ENCODE results near the gene MAP3K14. TPM values are rescaled to one million over a fixed set of nuclear protein-coding genes. Genes with fewer than 3 reads are reported as not detected.
"Not testable (repeated sequence)": the region's sequence is repeated elsewhere in the genome, so short reads cannot be mapped to it uniquely, and the experiment has no call there.

The MAP3K14 gene
- total RNA-seq, 4 donors from 2014 or later: 16.5 to 30.4 (median 24.7) TPM

DNA sequence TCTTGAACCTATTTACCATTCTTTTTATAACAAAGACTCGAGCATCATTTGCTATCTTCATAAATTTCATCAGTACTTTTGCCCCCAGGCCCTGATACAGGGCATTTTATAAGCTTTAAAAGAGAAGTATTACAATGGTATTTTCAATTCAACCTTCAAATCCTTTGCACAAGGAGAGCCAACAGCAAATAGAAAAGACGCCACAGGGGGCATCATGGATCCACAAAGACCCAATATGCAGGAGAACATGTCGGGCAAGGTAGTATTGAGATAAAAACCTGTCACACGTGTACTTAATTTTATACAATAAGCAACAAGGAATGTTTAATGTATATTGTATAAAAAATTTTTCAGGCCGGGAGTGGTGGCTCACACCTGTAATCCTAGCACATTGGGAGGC lies 10.2 kb downstream of the MAP3K14 start:
- peaks cover 41 to 85% (median 56%) of the 10 kb centered on the region in 4 donors for H3K4me1 ChIP-seq
- H3K4me3 ChIP-seq: no peak overlapping the region
- TF ChIP-seq POLR2A (IDR thresholded peaks at IDR 0.05): no peak
- TF ChIP-seq CTCF (IDR thresholded peaks at IDR 0.05): no peak
- H3K27ac ChIP-seq: peak overlapping the region; percentile 50 to 100 (median 85)
- peaks cover 0 to 3% (median 0%) of the 10 kb centered on the region in 3 donors for H3K36me3 ChIP-seq
- no peaks in the 10 kb centered on the region for H3K27me3 ChIP-seq
- no peaks in the 10 kb centered on the region for H3K9me3 ChIP-seq
- DNase-seq: no peak

DNA sequence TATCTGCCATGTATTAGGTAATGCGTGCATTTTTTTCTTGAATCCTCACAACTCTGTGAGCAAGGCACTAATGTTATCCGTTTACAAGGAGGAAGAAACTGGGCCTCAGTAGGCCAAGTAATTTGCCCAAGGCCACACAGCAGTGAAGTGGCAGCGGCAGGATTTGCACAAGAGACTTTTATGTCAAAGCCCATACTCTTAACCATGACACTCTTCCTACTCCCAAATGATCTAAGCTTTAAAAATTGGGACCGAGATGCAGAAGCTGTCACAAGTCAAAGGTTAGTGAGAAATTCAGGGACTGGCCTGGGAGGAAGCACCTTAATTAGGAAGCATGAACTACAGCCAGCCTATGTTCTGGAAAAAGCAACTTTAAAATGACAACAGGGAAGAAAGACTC lies 10.7 kb downstream of the MAP3K14 start:
- Histone ChIP-seq H3K4me1 (peaks cover 35 to 79% (median 52%) of the 10 kb centered on the region in 4 donors), H3K4me3 (no peak overlapping the region), H3K36me3 (peaks cover 0 to 3% (median 0%) of the 10 kb centered on the region in 3 donors), H3K27me3 (no peaks in the 10 kb centered on the region), H3K9me3 (no peaks in the 10 kb centered on the region), H3K27ac (peak overlapping the region in 3 of 4 donors; percentile 53 to 100 (median 98))
- TF ChIP-seq CTCF (IDR thresholded peaks at IDR 0.05): no peak
- TF ChIP-seq POLR2A (IDR thresholded peaks at IDR 0.05): no peak
- DNase-seq: no peak

DNA sequence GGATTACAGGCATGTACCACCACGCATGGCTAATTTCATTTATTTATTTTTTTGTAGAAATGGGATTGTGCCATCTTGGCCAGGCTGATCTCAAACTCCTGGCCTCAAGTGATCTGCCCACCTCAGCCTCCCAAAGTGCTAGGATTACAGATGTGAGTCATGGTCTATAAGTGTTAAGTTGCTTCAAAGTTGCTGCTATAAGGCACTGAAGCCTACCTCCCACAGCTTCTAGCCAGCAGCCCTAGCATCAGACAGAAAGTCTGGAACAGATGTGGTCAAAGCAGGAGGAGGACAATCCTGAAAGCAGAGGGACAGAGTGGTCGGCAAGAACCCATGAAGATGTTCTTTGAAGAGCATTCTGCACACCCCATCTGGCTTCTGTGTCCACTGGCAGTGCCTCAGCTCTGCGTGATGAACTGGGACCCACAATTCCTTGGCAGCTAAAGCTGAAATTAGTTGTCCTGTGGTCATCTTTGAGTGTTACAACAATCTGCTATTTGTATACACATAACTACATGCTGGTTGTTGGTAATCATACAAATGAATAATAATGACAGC lies 11.2 kb downstream of the MAP3K14 start:
- H3K4me3 ChIP-seq: no peak overlapping the region
- peak overlapping the region in 3 of 4 donors; percentile 53 to 100 (median 98) for H3K27ac ChIP-seq
- H3K27me3 ChIP-seq: no peaks in the 10 kb centered on the region
- H3K9me3 ChIP-seq: no peaks in the 10 kb centered on the region
- peaks cover 0 to 3% (median 0%) of the 10 kb centered on the region in 3 donors for H3K36me3 ChIP-seq
- DNase-seq: no peak
- TF ChIP-seq CTCF (IDR thresholded peaks at IDR 0.05) (no peak), POLR2A (IDR thresholded peaks at IDR 0.05) (no peak)
- H3K4me1 ChIP-seq: peaks cover 32 to 77% (median 47%) of the 10 kb centered on the region in 4 donors

DNA sequence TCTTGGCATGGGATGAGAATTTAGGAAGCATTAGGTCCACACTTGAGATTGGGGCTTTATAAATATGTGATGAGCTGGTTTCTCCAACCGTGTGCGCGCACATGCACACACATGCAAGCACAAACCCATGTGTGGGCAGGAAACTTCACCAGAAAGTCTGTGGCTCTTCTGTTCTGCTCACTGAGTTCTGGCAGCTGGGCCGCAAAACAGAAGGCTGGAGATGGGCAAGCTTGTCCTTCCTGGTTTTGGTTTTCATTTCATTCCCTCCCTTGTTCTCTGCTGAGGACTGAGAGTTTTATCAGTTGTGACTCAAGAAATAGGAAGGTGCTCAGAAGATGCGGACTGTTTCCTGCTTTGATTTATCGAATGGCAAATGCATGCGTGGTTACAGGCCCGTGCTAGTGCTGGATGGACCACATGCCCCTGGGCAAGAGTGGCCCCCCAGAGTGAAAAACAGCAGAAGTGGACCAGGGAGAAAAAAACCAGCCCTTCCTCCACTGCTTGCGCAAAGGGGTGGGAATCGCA lies 14.1 kb downstream of the MAP3K14 start:
- peak in 2 of 3 donors; percentile 75 to 81 for DNase-seq
- H3K27ac ChIP-seq: peak overlapping the region; percentile 57 to 83 (median 78)

DNA sequence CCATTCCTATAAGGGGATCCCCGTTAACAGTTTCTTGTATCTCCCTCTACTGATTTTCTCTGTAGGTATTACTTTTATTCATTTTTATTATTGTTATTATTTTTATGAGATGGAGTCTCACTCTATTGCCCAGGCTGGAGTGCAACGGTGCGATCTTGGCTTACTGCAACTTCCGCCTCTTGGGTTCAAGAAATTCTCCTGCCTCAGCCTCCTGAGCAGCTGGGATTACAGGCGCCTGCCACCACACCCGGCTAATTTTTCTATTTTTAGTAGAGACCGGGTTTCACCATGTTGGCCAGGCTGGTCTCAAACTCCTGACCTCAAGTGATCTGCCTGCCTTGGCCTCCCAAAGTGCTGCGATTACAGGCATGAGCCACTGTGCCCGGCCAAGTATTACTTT lies 14.6 kb downstream of the MAP3K14 start:
- Histone ChIP-seq H3K27ac (peak overlapping the region; percentile 57 to 83 (median 78)), H3K4me1 (peaks cover 14 to 76% (median 32%) of the 10 kb centered on the region in 4 donors)
- H3K27me3 ChIP-seq, DNase-seq, H3K36me3 ChIP-seq, H3K9me3 ChIP-seq, H3K4me3 ChIP-seq: not testable (repeated sequence)

More for the DNA sequence above, 14.1 kb downstream of the MAP3K14 start:
- no peak overlapping the region for H3K4me3 ChIP-seq
- TF ChIP-seq POLR2A (IDR thresholded peaks at IDR 0.05): no peak
- no peak for TF ChIP-seq CTCF (IDR thresholded peaks at IDR 0.05)
- H3K4me1 ChIP-seq: peaks cover 18 to 75% (median 33%) of the 10 kb centered on the region in 4 donors
- no peaks in the 10 kb centered on the region for H3K9me3 ChIP-seq
- no peaks in the 10 kb centered on the region for H3K27me3 ChIP-seq
- no peaks in the 10 kb centered on the region for H3K36me3 ChIP-seq

DNA sequence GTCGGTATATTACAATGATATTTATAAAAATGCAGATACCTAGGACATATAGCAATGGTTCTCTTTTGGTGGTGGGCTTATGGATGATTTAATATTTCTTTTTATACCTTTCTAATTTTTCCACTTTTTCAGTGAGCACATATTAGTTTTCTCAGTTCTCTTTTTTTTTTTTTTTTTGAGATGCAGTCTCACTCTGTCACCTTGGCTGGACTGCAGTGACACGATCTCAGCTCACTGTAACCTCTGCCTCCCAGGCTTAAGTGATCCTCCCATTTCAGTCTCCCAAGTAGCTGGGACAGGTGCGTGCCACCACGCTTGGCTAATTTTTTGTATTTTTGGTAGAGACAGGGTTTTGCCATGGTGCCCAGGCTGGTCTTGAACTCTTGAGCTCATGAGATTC lies 15.1 kb downstream of the MAP3K14 start:
- H3K4me3 ChIP-seq: no peak overlapping the region
- peak overlapping the region in 3 of 4 donors; percentile 57 to 83 (median 78) for H3K27ac ChIP-seq
- H3K9me3 ChIP-seq: no peaks in the 10 kb centered on the region
- no peak for DNase-seq
- H3K4me1 ChIP-seq: peaks cover 9 to 76% (median 28%) of the 10 kb centered on the region in 4 donors
- no peaks in the 10 kb centered on the region for H3K36me3 ChIP-seq
- H3K27me3 ChIP-seq: no peaks in the 10 kb centered on the region
- TF ChIP-seq CTCF (IDR thresholded peaks at IDR 0.05): no peak
- no peak for TF ChIP-seq POLR2A (IDR thresholded peaks at IDR 0.05)

All from Peyer's patch (tissue), 4 donors.